GM12878 (cell line): Measurements from ENCODE around the gene DPM2. TPM values are rescaled to one million over a fixed set of nuclear protein-coding genes. Genes with fewer than 3 reads are reported as not detected.

Source experiments
- ATAC-seq: fragments of 200-7000 bp; cut with Tn5 transposase; 3 replicates; pipeline ENCODE4 v1.9.1; 2020; ENCODE audit warnings: mild to moderate bottlenecking, moderate library complexity
- BruUV-seq: library from RNA; stranded (reverse); fragments of 400-500 nt; replicated peaks from 2 replicates; lab custom pipeline; 2021; lab: Mats Ljungman, UMichigan
- CTCF ChIA-PET: fragments of 300-600 bp; sonication (Branson Sonifier 250); formaldehyde crosslinking; extraction: SDS; loops from one replicate; lab custom pipeline; 2021; ENCODE audit warnings: inconsistent platforms; lab: Yijun Ruan, JAX
- POLR2A ChIA-PET: fragments of 350-600 bp; formaldehyde crosslinking; extraction: SDS; loops from one replicate; lab custom pipeline; 2021; ENCODE audit warnings: inconsistent platforms; lab: Charles Lee
- RAD21 ChIA-PET: fragments of 300-600 bp; sonication (Branson Sonifier 250); formaldehyde crosslinking; loops from one replicate; lab custom pipeline; 2023; ENCODE audit warnings: antibody characterized with exemption; ENCODE audit not compliant: unreplicated experiment; lab: Charles Lee
- SMC1A ChIA-PET: fragments of 300-600 bp; sonication (Branson Sonifier 250); formaldehyde crosslinking; loops from one replicate; lab custom pipeline; 2023; ENCODE audit not compliant: unreplicated experiment, uncharacterized antibody; lab: Charles Lee
- DNase-seq: peaks from one replicate; pipeline ENCODE4 v3.0.0-alpha.2; 2011; ENCODE audit warnings: low read depth, low spot score
- FAIRE-seq: peaks from 3 replicates; lab custom pipeline; 2011; peaks lifted over from hg19 to GRCh38; lab: Jason Lieb, UNC
- H2AFZ ChIP-seq: 2 replicates; pipeline ENCODE4 v1.6.0; 2011; ENCODE audit warnings: low read depth, low read length, control low read depth; ENCODE audit not compliant: control insufficient read depth
- H3K27ac ChIP-seq: 2 replicates; pipeline ENCODE4 v1.5.1; 2011; ENCODE audit warnings: control low read depth; ENCODE audit not compliant: control insufficient read depth, insufficient read depth
- H3K27me3 ChIP-seq, 2 experiments: replicated peaks in 1 of 2; 2 replicates each; pipeline versions ENCODE4 v1.6.0 to v1.6.1; 2011; ENCODE audit warnings: low read length in 1 of 2; ENCODE audit not compliant: control insufficient read depth in 2 of 2, insufficient read depth in 2 of 2
- H3K36me3 ChIP-seq, 2 experiments: 2 replicates each; pipeline ENCODE4 v1.5.1; 2011; ENCODE audit warnings: low read length in 1 of 2; ENCODE audit not compliant: control insufficient read depth in 2 of 2, insufficient read depth in 2 of 2
- H3K4me1 ChIP-seq: 2 replicates; pipeline ENCODE4 v1.6.1; 2011; ENCODE audit warnings: mild to moderate bottlenecking, low read length, moderate library complexity, mixed read lengths; ENCODE audit not compliant: control insufficient read depth, insufficient read depth
- H3K4me2 ChIP-seq: 2 replicates; pipeline ENCODE4 v1.6.0; 2011; ENCODE audit warnings: control low read depth; ENCODE audit not compliant: control insufficient read depth, insufficient read depth
- H3K4me3 ChIP-seq: fragments of 200-600 bp; sonication (generic); 2 replicates; pipeline ENCODE4 v1.5.1; 2016
- H3K79me2 ChIP-seq: 2 replicates; pipeline ENCODE4 v1.6.0; 2011; ENCODE audit warnings: low read length; ENCODE audit not compliant: control insufficient read depth, insufficient read depth
- H3K9ac ChIP-seq: 2 replicates; pipeline ENCODE4 v1.8.0; 2011; ENCODE audit warnings: low read length, control low read depth, mixed read lengths; ENCODE audit not compliant: control insufficient read depth, insufficient read depth
- H3K9me3 ChIP-seq: replicated peaks from 3 replicates; pipeline ENCODE4 v1.5.1; 2011; ENCODE audit warnings: mild to moderate bottlenecking, low read length; ENCODE audit not compliant: control insufficient read depth, insufficient read depth
- H4K20me1 ChIP-seq: 2 replicates; pipeline ENCODE4 v1.6.0; 2011; ENCODE audit not compliant: control insufficient read depth, insufficient read depth
- ATF7 ChIP-seq: fragments of 450-650 bp; IDR thresholded peaks from 2 replicates; pipeline ENCODE4 v1.6.1; 2016; ENCODE audit warnings: low read depth, mild to moderate bottlenecking
- CREB1 ChIP-seq: IDR thresholded peaks from 2 replicates; pipeline ENCODE4 v1.6.1; 2012; ENCODE audit warnings: low read depth, mild to moderate bottlenecking, inconsistent platforms
- CREM ChIP-seq: IDR thresholded peaks from 2 replicates; pipeline ENCODE4 v1.6.1; 2014; ENCODE audit warnings: antibody characterized with exemption, low read depth
- EZH2 ChIP-seq: IDR thresholded peaks from 2 replicates; pipeline ENCODE4 v1.6.1; 2012; ENCODE audit warnings: low read depth, mild to moderate bottlenecking, control low read depth, inconsistent platforms, low read length, borderline replicate concordance; ENCODE audit not compliant: control insufficient read depth
- FOXK2 ChIP-seq: fragments of 450-650 bp; IDR thresholded peaks from 2 replicates; pipeline ENCODE4 v1.6.1; 2017; ENCODE audit warnings: mild to moderate bottlenecking, moderate library complexity
- FOXM1 ChIP-seq: IDR thresholded peaks from 2 replicates; pipeline ENCODE4 v1.6.1; 2012; ENCODE audit warnings: low read depth, mild to moderate bottlenecking, inconsistent platforms, low read length, moderate library complexity
- MTA2 ChIP-seq: fragments of 450-650 bp; IDR thresholded peaks from 2 replicates; pipeline ENCODE4 v1.6.1; 2016; ENCODE audit warnings: low read depth, mild to moderate bottlenecking, moderate library complexity
- MYB ChIP-seq: fragments of 150-350 bp; IDR thresholded peaks from 2 replicates; pipeline ENCODE4 v1.6.1; 2014; ENCODE audit warnings: mild to moderate bottlenecking, low read depth, low read length, borderline replicate concordance
- NR2C2 ChIP-seq: IDR thresholded peaks from 2 replicates; pipeline ENCODE4 v1.6.1; 2011; ENCODE audit warnings: borderline replicate concordance, low read depth; ENCODE audit not compliant: control insufficient read depth, insufficient read length
- PAX8 ChIP-seq: fragments of 450-650 bp; IDR thresholded peaks from 2 replicates; pipeline ENCODE4 v1.6.1; 2017; ENCODE audit warnings: mild to moderate bottlenecking, moderate library complexity
- POU2F2 ChIP-seq: IDR thresholded peaks from 3 replicates; pipeline ENCODE4 v1.6.1; 2011; ENCODE audit warnings: low read depth, mild to moderate bottlenecking, low read length, borderline replicate concordance
- TAF1 ChIP-seq: IDR thresholded peaks from 2 replicates; pipeline ENCODE4 v1.6.1; 2011; ENCODE audit warnings: mild to moderate bottlenecking, low read depth, low read length, borderline replicate concordance
- ZBED1 ChIP-seq: IDR thresholded peaks from 2 replicates; pipeline ENCODE4 v1.6.1; 2016; ENCODE audit warnings: borderline replicate concordance
- ZNF24 ChIP-seq: fragments of 450-650 bp; IDR thresholded peaks from 2 replicates; pipeline ENCODE4 v1.6.1; 2017; ENCODE audit warnings: antibody characterized with exemption, mild to moderate bottlenecking
- ZNF384 ChIP-seq: IDR thresholded peaks from 2 replicates; pipeline ENCODE4 v1.6.1; 2012; ENCODE audit warnings: low read depth, mild to moderate bottlenecking, low read length, improper control_type of control experiment, borderline replicate concordance
- WGBS: methylation state at CpG from one replicate; pipeline ENCODE4 v1.1.6; 2016; ENCODE audit warnings: low lambda C conversion rate; ENCODE audit not compliant: insufficient replicate concordance, insufficient coverage; ENCODE audit errors: missing lambda C conversion rate; 5-methylcytosine and 5-hydroxymethylcytosine counted together
- in situ Hi-C: fragments of 300-500 bp; cut with MboI; formaldehyde crosslinking; loops from 9 replicates; pipeline ENCODE4 v1.14.3; 2018; ENCODE audit warnings: mixed read lengths
- intact Hi-C: fragments of 100-400 bp; cut with micrococcal nuclease; formaldehyde crosslinking; loops from one replicate; pipeline ENCODE4 v1.14.2; 2022; ENCODE audit not compliant: unreplicated experiment
- polyA plus RNA-seq, 11 experiments: library from polyadenylated mRNA; depleted of rRNA in 4 of 11; unstranded in 6 of 11; stranded (reverse) in 5 of 11; fragments of >200 nt; fragmentation: Nextera tagmentation in 4 of 11; fragmentation: Illumina TruSeq in 1 of 11; extraction: Ambion mirVana in 4 of 11; extraction: Trizol in 1 of 11; gene quantifications; 1 replicate in 1 of 11; 2 replicates in 10 of 11; pipeline versions ENCODE4 v1.2.1 to v1.2.3, GENCODE V29; 2011 to 2016; ENCODE audit warnings: inconsistent platforms in 2 of 11, missing spikeins in 2 of 11, low read depth in 1 of 11
- total RNA-seq, 4 experiments: library from RNA; depleted of rRNA in 3 of 4; stranded (reverse); fragments of >200 nt in 3 of 4; fragmentation: Illumina TruSeq in 1 of 4; extraction: Trizol in 1 of 4; gene quantifications; 2 replicates each; pipeline versions ENCODE4 v1.2.1 to v1.2.3, GENCODE V29; 2013 to 2021
- TF ChIP-seq, protein P1 (sequence below): fragments of 450-650 bp; formaldehyde crosslinking; IDR thresholded peaks from 2 replicates; pipeline ENCODE4 v1.5.0; 2022; ENCODE audit warnings: mild to moderate bottlenecking, missing genetic modification characterization
- TF ChIP-seq, protein P2 (sequence below): fragments of 450-650 bp; IDR thresholded peaks from 2 replicates; pipeline ENCODE4 v1.6.1; 2017; ENCODE audit warnings: mild to moderate bottlenecking, moderate library complexity

The DPM2 gene
- total and polyA plus RNA-seq, 10 of the 15 experiments (the other 5 are each of a cell fraction or from before 2014, with no cell fraction given), result 22.7 to 77.9 (median 44.7) TPM

DNA sequence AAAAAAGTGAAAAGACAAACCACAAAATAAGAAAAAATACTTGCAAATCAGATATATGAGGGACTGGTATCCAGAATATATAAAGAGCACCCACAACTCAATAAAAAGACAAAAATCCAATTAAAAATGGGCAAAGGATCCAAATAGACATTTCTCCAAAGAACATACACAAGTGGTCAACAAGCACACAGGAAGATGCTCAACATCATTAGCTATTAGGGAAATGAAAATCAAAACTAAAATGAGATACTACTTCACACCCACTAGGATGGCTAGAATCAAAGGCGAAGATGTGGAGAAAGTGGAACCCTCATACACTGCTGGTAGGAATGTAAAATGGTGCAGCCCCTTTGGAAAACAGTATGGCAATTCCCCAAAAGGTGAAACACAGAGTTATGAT, 21.1 kb upstream of the DPM2 start:
- DNase-seq, result no peak
- POLR2A ChIA-PET, result no interaction called here
- 0 out of 2 replicates have a peak, but pooled peaks cover 3% of the 10 kb centered on the region for H4K20me1 ChIP-seq
- TF ChIP-seq EZH2, result no peak
- TF ChIP-seq ATF7, result no peak
- TF ChIP-seq CREM, result no peak
- no peak for TF ChIP-seq CREB1
- TF ChIP-seq, protein P1, sequence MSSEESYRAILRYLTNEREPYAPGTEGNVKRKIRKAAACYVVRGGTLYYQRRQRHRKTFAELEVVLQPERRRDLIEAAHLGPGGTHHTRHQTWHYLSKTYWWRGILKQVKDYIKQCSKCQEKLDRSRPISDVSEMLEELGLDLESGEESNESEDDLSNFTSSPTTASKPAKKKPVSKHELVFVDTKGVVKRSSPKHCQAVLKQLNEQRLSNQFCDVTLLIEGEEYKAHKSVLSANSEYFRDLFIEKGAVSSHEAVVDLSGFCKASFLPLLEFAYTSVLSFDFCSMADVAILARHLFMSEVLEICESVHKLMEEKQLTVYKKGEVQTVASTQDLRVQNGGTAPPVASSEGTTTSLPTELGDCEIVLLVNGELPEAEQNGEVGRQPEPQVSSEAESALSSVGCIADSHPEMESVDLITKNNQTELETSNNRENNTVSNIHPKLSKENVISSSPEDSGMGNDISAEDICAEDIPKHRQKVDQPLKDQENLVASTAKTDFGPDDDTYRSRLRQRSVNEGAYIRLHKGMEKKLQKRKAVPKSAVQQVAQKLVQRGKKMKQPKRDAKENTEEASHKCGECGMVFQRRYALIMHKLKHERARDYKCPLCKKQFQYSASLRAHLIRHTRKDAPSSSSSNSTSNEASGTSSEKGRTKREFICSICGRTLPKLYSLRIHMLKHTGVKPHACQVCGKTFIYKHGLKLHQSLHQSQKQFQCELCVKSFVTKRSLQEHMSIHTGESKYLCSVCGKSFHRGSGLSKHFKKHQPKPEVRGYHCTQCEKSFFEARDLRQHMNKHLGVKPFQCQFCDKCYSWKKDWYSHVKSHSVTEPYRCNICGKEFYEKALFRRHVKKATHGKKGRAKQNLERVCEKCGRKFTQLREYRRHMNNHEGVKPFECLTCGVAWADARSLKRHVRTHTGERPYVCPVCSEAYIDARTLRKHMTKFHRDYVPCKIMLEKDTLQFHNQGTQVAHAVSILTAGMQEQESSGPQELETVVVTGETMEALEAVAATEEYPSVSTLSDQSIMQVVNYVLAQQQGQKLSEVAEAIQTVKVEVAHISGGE, result no peak
- no peak for TF ChIP-seq ZNF24
- TF ChIP-seq ZNF384, result no peak
- no peak for TF ChIP-seq MTA2
- TF ChIP-seq, protein P2, sequence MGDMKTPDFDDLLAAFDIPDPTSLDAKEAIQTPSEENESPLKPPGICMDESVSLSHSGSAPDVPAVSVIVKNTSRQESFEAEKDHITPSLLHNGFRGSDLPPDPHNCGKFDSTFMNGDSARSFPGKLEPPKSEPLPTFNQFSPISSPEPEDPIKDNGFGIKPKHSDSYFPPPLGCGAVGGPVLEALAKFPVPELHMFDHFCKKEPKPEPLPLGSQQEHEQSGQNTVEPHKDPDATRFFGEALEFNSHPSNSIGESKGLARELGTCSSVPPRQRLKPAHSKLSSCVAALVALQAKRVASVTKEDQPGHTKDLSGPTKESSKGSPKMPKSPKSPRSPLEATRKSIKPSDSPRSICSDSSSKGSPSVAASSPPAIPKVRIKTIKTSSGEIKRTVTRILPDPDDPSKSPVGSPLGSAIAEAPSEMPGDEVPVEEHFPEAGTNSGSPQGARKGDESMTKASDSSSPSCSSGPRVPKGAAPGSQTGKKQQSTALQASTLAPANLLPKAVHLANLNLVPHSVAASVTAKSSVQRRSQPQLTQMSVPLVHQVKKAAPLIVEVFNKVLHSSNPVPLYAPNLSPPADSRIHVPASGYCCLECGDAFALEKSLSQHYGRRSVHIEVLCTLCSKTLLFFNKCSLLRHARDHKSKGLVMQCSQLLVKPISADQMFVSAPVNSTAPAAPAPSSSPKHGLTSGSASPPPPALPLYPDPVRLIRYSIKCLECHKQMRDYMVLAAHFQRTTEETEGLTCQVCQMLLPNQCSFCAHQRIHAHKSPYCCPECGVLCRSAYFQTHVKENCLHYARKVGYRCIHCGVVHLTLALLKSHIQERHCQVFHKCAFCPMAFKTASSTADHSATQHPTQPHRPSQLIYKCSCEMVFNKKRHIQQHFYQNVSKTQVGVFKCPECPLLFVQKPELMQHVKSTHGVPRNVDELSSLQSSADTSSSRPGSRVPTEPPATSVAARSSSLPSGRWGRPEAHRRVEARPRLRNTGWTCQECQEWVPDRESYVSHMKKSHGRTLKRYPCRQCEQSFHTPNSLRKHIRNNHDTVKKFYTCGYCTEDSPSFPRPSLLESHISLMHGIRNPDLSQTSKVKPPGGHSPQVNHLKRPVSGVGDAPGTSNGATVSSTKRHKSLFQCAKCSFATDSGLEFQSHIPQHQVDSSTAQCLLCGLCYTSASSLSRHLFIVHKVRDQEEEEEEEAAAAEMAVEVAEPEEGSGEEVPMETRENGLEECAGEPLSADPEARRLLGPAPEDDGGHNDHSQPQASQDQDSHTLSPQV, result no peak
- no peak for TF ChIP-seq ZBED1
- TF ChIP-seq FOXM1, result no peak
- TF ChIP-seq MYB, result no peak
- TF ChIP-seq FOXK2, result no peak
- no peak for TF ChIP-seq NR2C2
- no peak for TF ChIP-seq TAF1
- no peak for TF ChIP-seq PAX8
- no peak for TF ChIP-seq POU2F2
- TF ChIP-seq, all 136 proteins: peak for 0
- no peak for ATAC-seq
- in situ Hi-C loops (no loop called here), intact Hi-C loops (no loop called here)
- no TSS peak for BruUV-seq
- Histone ChIP-seq H3K9me3 (no peaks in the 10 kb centered on the region), H3K4me3 (no peak overlapping the region), H3K4me2 (no peak overlapping the region), H2AFZ (no peak overlapping the region), H3K79me2 (peaks cover 3% of the 10 kb centered on the region), H3K27me3 (no peaks in the 10 kb centered on the region), H3K9ac (no peak overlapping the region), H3K36me3 (no peaks in the 10 kb centered on the region; a peak in 2 of 4 replicates), H3K27ac (no peak overlapping the region), H3K4me1 (peaks cover 19% of the 10 kb centered on the region)
- WGBS, result 50% methylated on average over 1 of the region's 1 CpG
- RAD21 ChIA-PET, result interaction anchor here (0.7 to 1.0 kb wide), 2 partner anchors 73 to 76 kb away, joined by 3 to 4 read pairs; no protein-coding TSS in a partner anchor
- CTCF ChIA-PET, result interaction anchor here (1.1 to 13.8 kb wide), 4 partner anchors 11 to 74 kb away, joined by 3 to 332 read pairs (median 5); no protein-coding TSS in a partner anchor
- FAIRE-seq, result no peak
- SMC1A ChIA-PET, result interaction anchor here (1.2 to 6.7 kb wide), 2 partner anchors 23 to 73 kb away, joined by 3 to 96 read pairs; no protein-coding TSS in a partner anchor
